K562 (cell line): Measurements from ENCODE around the gene GP1BB. TPM values are rescaled to one million over a fixed set of nuclear protein-coding genes. Genes with fewer than 3 reads are reported as not detected.
A peak's percentile ranks its signal among the peaks of the same experiment; 100 is the strongest.

ENCODE experiments used
- CHD7 ChIP-seq: fragments of 200-600 bp; sonication (generic); IDR thresholded peaks from one replicate; pipeline ENCODE4 v1.6.1; 2012; ENCODE audit warnings: mild to moderate bottlenecking, low read depth, low read length, inconsistent platforms
- EHMT2 ChIP-seq: fragments of 450-650 bp; IDR thresholded peaks from 2 replicates; pipeline ENCODE4 v1.6.1; 2018; ENCODE audit warnings: antibody characterized with exemption
- polyA plus RNA-seq, 8 experiments: library from polyadenylated mRNA; depleted of rRNA in 4 of 8; stranded (reverse) in 5 of 8; unstranded in 3 of 8; fragments of >200 nt; fragmentation: Nextera tagmentation in 2 of 8; fragmentation: Illumina TruSeq in 1 of 8; extraction: Ambion mirVana in 2 of 8; extraction: Trizol in 1 of 8; gene quantifications; 2 replicates each; pipeline versions ENCODE4 v1.2.1 to v1.2.3, GENCODE V29; 2011 to 2014; ENCODE audit warnings: inconsistent platforms in 1 of 8, missing spikeins in 1 of 8
- total RNA-seq, 7 experiments: library from RNA; depleted of rRNA in 6 of 7; stranded (reverse); fragments of >200 nt in 6 of 7; fragmentation: Illumina TruSeq in 2 of 7; extraction: Trizol in 2 of 7; gene quantifications; 2 replicates each; pipeline versions ENCODE4 v1.2.1 to v1.2.3, GENCODE V29; 2011 to 2021; ENCODE audit warnings: low replicate concordance in 1 of 7
- TF ChIP-seq, protein P1 (sequence below), 2 experiments: fragments of 450-650 bp; formaldehyde crosslinking in 1 of 2; IDR thresholded peaks; 2 replicates each; pipeline versions ENCODE4 v1.4.0 to v1.6.1; 2014 to 2020; ENCODE audit warnings: mild to moderate bottlenecking in 2 of 2, borderline replicate concordance in 1 of 2, low read depth in 1 of 2
- TF ChIP-seq, protein P2 (sequence below): sonication (generic); formaldehyde crosslinking; IDR thresholded peaks from 2 replicates; pipeline ENCODE4 v1.8.1; 2023; ENCODE audit warnings: mild to moderate bottlenecking, missing genetic modification reagents

The GP1BB gene
- total and polyA plus RNA-seq, 9 of the 15 experiments (the other 6 are each of a cell fraction or from before 2014, with no cell fraction given) = 0.69 to 162 (median 2.8) TPM

DNA sequence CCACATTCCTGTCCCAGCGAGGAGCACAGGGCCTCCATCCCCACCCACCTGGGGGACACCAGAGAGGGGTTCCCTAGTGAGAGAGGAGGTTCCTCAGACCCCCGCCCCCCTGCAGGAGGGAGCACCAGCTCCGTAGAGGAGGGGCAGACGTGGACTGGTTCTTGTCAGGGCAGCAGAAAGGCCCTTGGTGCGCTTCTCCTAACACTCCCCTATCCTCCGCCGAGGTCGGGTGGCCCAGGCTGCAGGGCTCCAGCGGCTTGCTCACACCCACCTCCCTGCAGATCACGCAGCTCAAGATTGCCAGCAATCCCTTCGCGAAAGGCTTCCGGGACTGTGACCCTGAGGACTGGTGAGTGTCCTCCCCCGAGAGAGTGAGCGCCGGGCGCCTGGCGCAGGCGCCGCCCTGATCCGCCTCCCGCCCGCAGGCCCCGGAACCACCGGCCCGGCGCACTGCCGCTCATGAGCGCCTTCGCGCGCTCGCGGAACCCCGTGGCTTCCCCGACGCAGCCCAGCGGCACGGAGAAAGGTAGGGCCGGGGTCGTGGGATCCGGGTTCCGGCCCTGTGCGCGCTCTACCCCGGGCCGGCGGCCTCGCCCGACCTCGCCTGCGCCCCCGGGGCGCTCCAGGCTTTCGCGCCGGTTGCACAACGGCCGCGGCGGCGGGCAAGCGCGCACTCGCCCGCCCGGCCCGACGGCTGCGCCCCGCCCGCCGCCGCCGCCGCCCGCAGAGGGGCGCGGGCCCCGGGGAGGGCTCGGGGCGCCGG lies 42.3 kb downstream of the GP1BB start (continued):
- TF ChIP-seq, protein P1, sequence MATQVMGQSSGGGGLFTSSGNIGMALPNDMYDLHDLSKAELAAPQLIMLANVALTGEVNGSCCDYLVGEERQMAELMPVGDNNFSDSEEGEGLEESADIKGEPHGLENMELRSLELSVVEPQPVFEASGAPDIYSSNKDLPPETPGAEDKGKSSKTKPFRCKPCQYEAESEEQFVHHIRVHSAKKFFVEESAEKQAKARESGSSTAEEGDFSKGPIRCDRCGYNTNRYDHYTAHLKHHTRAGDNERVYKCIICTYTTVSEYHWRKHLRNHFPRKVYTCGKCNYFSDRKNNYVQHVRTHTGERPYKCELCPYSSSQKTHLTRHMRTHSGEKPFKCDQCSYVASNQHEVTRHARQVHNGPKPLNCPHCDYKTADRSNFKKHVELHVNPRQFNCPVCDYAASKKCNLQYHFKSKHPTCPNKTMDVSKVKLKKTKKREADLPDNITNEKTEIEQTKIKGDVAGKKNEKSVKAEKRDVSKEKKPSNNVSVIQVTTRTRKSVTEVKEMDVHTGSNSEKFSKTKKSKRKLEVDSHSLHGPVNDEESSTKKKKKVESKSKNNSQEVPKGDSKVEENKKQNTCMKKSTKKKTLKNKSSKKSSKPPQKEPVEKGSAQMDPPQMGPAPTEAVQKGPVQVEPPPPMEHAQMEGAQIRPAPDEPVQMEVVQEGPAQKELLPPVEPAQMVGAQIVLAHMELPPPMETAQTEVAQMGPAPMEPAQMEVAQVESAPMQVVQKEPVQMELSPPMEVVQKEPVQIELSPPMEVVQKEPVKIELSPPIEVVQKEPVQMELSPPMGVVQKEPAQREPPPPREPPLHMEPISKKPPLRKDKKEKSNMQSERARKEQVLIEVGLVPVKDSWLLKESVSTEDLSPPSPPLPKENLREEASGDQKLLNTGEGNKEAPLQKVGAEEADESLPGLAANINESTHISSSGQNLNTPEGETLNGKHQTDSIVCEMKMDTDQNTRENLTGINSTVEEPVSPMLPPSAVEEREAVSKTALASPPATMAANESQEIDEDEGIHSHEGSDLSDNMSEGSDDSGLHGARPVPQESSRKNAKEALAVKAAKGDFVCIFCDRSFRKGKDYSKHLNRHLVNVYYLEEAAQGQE (IDR thresholded peaks at IDR 0.05; ENCODE audit: borderline replicate concordance) = peak; percentile 43
- TF ChIP-seq, protein P1 (CRISPR knock-in tag; IDR thresholded peaks at IDR 0.05; ENCODE audit: low read depth) = no peak
- TF ChIP-seq CHD7 (no peak), EHMT2 (no peak)
- TF ChIP-seq, protein P2, sequence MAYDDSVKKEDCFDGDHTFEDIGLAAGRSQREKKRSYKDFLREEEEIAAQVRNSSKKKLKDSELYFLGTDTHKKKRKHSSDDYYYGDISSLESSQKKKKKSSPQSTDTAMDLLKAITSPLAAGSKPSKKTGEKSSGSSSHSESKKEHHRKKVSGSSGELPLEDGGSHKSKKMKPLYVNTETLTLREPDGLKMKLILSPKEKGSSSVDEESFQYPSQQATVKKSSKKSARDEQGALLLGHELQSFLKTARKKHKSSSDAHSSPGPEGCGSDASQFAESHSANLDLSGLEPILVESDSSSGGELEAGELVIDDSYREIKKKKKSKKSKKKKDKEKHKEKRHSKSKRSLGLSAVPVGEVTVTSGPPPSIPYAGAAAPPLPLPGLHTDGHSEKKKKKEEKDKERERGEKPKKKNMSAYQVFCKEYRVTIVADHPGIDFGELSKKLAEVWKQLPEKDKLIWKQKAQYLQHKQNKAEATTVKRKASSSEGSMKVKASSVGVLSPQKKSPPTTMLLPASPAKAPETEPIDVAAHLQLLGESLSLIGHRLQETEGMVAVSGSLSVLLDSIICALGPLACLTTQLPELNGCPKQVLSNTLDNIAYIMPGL (CRISPR knock-in tag) = no peak
